NCI-H2196 (cell line): ENCODE measurements around the gene BRD7.

ENCODE experiments used
- DNase-seq: peaks from one replicate; lab custom pipeline; 2025; ENCODE audit not compliant: unreplicated experiment; lab: John Stamatoyannopoulos, UW

Gene BRD7

DNA sequence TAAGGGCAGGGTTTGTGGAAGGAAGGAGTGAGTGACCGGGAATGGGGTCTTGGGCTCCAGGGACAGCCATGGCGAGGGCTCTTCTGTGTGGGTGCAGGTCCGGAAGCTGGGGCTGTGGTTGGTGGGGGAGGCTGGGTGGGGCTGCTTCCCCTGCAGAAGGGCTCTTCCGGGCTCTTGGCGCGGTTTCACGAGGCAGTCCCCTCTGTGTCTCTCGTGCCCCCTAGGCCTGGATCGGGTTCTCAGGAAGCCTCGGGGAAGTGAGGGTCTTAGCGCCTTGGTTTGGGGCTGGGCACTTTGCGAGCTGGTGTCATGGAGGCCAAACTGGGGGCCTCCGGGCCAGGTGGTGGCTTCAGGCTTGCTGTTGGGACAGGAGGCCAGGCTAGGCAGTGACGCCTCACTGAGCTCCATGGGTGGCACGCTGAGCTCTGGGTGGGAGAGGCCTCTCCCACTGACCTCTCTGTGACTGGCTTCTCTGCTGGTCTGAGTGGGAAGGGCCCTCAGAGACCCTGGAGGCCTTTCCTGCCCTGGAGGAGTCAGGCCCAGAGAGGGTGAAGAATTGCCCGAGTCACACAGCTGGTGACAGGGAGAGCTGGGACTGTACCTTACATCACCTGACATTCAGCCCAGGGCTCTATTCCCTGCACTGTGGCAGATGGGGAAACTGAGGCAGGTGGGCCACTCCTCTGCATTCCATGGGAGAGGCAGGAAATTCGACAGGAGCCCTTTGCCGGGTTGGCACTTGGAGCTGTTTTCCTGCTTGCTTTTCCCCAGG is 94.3 kb downstream of the BRD7 start:
- no peak for DNase-seq

DNA sequence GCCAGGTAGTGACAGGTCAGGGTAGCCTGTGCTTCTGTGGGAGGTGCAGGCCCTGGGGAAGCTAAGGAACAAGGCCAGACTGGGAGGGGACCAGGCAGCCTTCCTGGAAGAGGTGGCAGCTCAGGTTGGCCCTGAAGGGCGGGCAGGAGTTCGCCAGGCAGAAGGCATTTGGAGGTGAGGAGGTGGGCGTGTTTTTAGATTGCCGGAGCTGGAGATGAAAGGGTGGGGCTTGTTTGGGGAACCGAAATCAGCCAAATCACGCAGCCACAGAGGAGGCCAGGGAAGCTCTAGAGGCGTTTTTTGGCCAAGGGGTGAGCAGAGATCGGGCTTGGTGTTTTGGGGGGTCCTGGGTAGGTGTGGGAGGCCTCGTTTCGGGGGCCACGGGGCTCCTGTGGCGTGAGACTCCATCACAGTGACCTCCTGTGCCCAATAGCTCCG is 94.9 kb downstream of the BRD7 start:
- DNase-seq: no peak

DNA sequence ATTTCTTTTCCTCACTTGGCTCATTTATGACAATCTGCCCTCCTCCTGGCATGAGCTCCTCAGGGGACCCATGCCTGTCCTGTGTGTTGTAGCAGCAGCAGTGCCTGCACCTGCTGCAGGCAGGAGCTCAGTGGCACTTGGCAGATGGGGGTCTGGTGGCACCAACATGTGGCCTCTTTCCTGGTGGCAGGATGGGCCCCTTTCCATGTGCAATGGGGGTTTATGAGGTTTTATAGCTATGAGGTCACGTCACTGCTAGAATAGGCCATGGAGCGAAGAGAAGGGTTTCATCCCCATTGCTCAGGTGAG is 95.5 kb downstream of the BRD7 start:
- DNase-seq: no peak

DNA sequence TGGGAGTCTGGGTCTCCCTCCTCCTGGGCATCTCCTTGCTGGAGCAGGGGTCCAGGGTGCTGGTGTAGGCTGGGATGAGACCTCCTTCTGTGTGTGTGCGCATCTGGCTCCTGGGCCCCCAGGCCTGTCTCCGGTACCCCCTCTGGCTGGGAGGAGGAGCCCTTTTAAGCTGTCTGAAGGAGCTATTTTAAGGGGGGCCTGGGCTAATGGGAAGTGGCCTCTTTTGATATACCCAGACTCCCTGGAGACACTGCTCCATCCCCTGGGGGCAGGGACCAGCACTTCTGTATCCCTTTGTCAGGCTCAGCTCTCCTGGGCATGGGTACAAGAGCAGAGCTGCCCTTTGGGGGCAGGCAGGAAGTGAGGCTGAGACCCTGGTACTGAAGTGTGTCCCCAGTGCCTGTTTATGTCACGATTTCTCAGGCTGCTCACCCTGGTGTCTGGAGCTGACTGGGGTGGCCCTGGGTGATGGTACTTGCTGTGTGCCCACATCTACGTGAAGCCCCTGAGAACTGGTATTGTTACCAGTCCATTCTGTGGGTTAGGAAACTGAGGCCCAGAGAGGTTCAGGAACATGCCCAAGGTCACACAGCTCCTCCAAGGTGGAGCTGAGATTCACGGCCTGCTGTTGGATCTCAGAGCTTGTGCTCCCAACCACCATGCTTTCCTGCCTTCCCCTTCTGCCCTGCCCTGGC is 96.0 kb downstream of the BRD7 start:
- no peak for DNase-seq

DNA sequence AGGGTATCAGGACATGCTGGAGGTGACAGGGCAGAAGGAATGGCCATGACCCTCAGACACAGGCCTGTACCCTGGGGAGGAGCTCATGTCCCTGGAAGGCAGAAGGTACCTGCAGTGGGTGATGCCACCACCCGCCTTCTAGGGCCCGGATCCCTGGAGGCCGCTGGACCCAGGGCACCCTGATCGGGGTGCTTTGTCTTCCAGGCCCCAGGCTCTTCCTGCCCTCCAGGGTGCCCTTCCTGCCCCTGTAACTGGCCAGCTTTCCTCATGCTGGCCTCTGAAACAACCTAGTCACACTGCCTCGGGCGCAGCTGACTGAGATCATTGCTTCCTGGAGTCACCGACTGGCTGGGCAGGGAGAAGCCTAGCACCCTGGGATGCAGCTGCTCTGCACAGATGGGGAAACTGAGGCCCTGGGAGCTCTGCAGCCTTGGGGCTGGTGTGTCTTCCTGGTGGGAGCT is 96.6 kb downstream of the BRD7 start:
- no peak for DNase-seq

DNA sequence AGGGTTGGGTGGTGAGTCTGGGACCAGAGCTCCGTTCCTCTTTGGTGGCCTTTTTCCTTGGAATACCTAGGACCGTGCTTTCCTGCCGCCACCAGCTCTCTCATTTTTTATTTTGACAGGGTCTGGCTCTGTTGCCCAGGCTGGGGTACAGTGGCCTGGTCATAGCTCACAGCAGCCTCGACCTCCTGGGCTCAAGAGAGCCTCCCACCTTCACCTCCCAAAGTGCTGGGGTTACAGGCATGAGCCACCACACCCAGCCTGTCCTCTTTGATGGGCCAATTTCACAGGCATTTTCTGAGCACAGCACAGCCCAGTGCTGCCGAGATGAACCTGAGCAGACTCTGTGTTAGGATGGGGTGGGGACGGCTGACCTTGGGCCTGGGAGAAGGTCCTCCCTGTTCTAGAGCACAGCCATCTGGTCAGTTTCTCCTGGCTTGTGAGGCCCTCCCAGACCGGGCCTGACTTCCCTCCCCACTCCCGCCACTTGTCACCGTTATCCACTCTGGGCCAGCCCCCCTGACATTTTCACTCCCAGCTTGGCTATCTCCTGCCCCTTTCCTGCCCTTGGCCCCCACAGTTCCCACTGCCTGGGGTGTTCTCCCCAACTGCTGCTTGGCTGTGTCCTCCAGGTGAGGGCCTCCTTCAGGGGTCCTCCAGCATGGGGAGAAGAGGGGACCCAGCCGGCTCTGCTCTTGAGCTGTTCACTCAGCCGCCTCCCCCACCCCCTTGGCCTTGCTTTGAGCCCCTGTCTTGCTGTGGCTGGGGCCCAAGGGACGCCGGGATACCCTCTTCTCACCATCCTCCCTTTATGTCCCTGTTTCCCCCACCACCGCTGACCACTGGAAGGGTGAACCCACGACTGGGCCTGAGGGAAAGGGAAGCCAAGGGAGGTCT is 97.4 kb downstream of the BRD7 start:
- DNase-seq: no peak

DNA sequence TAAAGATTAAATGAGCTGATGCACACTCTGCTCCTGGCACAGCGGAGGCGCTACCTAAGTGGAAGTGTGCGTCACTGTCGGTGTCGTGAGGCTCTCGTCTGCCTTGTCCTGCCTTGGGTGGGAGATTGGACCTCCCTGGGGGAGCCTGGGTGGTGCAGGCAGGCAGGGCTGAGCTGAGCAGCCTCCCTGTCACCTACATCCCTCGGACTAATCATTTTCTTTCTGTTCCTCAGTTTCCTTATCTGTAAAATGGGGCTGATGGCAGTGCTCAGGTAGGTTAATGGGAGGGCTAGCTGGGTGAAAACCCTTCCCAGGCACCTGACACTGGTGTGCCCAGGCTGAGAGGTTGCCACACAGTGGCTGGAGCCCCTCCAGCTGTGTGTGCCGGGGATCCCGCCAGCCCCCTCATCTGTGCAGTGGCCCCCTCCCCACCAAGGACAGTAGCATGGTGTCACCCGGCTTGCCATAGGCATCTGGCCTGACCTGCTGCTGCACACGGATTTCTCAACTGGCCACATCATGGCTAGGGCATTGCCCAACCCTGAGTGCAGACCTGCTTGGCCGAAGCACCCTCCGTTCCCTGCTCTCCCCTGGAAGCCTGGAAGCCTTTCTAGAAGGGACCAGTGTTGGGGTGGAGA is 98.2 kb downstream of the BRD7 start:
- DNase-seq: no peak

DNA sequence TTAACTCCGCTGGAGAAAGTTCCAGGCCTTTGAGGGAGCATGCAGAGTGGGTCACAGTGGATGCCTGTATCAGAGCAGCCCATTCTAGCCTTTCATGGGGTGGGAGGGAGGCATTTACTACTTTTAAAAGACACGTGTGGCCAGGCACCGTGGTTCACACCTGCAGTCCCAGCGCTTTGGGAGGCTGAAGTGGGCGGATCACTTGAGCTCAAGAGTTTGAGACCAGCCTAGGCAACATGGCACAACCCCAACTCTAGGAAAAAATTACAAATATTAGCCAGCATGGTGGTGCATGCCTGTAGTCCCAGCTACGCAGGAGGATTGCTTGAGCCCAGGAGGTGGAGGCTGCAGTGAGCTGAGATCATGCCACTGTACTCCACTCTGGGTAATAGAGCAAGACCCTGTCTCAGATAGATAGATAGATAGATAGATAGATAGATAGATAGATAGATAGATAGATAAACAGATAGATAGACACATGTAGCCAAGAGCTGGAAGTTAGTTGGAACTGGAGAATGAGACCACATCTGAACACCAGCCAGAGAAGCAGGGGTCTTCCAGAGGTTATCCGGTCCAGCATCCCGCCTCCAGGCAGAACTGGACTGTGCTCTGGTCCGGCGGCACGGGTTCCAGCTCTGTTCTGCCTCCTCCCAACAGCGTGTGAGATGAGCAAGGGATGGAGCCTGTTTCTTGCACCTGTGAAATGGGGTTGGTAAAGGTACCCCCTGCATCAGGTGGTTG is 98.8 kb downstream of the BRD7 start:
- DNase-seq: no peak

DNA sequence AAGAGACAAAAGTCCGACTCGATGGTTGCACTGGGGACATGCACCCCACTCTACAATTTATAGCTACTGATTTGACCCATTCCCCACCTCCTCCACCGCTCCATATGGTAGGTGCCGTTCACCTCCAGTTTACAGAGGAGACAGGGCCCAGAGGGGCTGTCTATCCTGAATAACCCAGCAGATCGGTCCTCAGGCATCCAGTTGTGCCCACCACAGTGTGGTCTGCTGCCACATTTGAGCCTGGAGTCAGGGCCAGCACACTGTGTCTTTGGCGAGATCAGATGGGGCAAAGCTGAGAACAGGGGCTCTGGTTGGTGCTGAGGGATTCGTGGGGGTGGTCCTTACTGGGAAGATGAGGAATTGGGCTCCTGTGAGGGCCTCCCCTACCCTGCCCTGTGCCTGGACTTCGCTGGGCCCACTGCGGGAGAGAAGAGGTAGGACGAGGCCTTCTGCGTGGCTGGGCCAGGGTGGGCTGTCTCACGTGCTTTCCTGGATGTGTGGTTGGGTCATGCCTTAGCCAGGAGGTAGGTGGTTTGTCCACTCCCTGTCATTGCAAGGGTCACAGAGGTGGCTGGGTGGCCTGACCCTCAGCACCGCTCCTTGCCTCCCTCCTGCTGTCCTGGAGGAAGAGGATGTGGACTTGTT is 99.6 kb downstream of the BRD7 start:
- no peak for DNase-seq

DNA sequence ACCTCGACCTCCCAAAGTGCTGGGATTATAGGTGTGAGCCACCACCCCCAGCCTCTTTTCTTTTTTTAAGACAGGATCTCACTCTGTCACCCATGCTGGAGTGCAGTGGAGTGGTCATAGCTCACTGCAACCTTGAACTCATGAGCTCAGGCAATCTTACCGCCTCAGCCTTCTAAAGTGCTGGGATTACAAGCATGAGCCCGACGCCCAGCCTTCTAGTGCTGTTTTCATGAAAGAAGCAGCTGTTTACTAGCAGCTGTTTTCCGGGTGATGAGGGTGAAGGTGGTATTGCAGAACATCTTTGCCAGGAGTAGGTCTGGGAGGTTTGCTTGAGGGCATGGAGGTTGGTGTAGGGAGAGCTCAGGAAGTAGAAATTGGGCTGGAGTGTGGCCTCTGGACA is 100.4 kb downstream of the BRD7 start:
- DNase-seq: no peak

DNA sequence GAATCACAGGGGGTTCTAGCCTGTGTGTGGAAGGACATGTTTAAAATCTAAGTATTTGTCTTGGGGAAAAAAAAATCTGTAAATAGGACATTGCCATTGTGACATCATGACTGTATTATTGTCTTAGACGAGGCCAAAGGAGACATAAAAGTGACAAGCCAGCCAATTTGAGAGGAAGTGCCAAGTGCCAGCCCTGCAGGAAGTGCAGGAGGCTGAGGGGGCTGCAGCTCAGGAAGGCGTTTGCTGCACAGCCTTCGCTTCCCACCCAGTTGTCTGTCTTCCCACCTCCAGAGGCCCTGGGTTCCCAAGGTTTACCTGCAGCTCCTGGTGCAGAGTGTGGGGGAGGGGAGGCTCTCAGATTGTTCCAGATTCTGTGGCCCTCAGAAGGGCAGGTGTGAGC is 101.1 kb downstream of the BRD7 start:
- DNase-seq: no peak

DNA sequence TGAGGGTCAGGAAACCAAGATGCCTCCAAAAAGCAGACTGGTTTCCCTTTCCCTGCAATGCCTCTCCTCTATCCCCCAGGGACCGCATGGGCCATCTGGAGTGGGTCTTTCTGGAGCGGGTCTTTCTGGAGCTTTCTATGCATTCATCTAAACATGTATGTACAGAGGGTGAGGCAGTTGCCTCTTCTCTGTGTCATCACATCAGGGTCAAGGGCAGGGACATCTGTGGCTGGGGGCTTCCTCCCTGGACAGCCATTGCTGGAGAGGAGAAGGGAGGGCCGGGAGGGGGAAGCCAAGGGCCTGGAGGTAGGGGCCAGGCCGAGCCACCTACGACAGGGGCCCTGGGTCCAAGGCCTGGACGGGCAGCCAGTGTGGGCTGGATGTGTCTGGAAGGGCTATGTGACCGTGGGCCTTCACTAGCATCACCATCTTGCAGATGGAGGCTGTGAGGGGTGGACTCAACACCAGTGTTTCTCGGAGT is 101.6 kb downstream of the BRD7 start:
- no peak for DNase-seq

DNA sequence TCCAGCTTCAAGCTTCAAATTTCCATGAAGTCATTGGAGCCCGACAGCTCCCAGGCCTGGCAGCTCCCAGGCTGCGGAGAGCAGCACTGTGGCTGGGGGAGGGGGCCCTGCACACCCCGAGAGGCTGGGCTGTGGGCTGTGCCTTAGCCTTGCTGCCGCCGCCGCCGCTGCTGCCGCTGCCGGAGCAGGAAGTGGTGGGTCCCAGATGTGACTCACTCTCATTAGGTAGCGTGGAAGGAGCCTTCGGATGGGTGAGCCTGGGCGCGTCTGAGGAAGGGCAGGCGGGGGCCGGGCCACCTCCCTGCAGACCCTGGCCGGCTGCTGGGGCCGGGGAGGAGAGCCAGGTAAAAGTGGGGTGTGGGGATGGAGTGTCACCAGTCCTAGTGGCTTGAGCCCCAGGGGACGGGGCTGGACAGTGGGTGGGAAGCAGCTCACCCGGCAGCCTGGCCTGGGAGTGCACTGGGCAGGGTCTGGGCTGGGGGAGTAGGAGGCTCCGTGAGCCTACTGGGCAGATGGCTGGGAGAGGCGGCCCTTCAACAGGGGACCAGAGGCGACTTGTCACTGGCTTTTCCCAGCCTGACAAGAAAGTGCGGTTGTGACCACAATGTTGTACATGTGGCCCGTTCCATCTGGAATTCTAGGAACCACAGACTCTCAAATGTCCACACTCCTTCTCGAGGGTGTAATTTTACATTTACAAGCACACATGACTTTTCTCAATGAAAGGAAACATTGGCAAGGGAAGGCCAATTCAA is 102.3 kb downstream of the BRD7 start, which contains the start of gene ADCY7:
ADCY7 (plus strand) TSS at position 215 of the 755 bp plus-strand sequence. CDS start 21,629 bp downstream, outside the sequence.
- DNase-seq: no peak
